GM12875 (cell line): Measurements from ENCODE around the gene THEMIS2.

ENCODE experiments used
- H3K4me3 ChIP-seq: one replicate; pipeline ENCODE4 v1.5.1; 2011; ENCODE audit warnings: low read depth, low read length, control low read depth
- CTCF ChIP-seq: IDR thresholded peaks from 2 replicates; pipeline ENCODE4 v1.5.1; 2011; ENCODE audit warnings: low read depth, mild to moderate bottlenecking, control low read depth, inconsistent platforms, low read length, moderate library complexity, borderline replicate concordance; ENCODE audit not compliant: insufficient read depth

Gene THEMIS2

DNA sequence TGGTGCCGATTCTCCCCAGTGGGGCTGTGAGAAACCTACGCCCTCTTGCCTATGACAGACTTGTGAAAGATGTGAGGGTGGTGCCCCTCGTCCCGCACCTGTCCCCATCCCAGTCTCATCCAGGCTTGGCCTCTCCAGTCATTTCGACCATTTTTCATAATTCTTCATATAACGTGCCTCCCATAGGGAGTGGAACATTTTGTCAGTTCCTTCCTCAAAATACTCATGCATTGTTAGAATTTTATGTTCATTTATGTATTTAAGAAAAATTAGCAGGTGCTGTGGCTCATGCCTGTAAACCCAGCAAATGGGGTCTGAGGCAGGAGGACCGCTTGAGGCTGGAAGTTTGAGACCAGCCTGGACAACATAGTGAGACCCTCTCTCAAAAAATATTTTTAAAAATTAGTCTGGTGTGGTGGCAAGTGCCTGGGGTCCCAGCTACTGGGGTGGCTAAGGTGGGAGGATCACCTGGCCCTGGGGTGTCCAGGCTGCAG, 42.8 kb downstream of the THEMIS2 start:
- no peak overlapping the region for H3K4me3 ChIP-seq

GRCh38 chr1:27922272-27922671, 49.9 kb downstream of the THEMIS2 start:
- TF ChIP-seq CTCF: no peak
- H3K4me3 ChIP-seq: no peak overlapping the region

More for the DNA sequence above, 42.8 kb downstream of the THEMIS2 start:
- no peak for TF ChIP-seq CTCF

GRCh38 chr1:27928216-27928954, 56.0 kb downstream of the THEMIS2 start:
- TF ChIP-seq CTCF: no peak
- H3K4me3 ChIP-seq: no peak overlapping the region

DNA sequence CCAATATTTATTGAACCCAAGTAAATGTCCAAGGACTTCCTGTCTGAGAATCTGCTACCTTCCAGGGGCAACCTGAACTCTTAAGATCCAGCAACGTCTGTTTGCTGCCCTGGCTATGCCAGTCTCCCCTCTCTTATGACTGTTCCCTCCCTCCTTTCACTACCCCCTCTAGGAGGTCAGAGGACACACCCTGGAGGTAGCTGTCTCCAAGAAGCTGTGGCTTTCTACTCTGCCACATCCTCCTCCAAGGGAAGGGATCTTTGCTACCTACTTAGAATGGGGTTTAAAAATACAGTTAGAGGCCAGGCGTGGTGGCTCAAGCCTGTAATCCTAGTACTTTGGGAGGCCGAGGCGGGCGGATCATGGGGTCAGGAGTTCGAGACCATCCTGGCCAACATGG, 58.8 kb downstream of the THEMIS2 start:
- TF ChIP-seq CTCF: no peak
- no peak overlapping the region for H3K4me3 ChIP-seq

GRCh38 chr1:27931759-27932158, 59.4 kb downstream of the THEMIS2 start:
- no peak overlapping the region for H3K4me3 ChIP-seq
- no peak for TF ChIP-seq CTCF

GRCh38 chr1:27934818-27935549, 62.6 kb downstream of the THEMIS2 start, which contains the start of gene SMPDL3B:
TSS of gene SMPDL3B (plus strand) at chr1:27935000. CDS start at chr1:27935184, 184 bp downstream.
- H3K4me3 ChIP-seq: peak within 1 kb of the TSS; percentile 21
- TF ChIP-seq CTCF: no peak
